Bronchial epithelial cell (primary cell): ENCODE data around the gene EMID1. TPM values are rescaled to one million over a fixed set of nuclear protein-coding genes. Genes with fewer than 3 reads are reported as not detected.
A peak's percentile ranks its signal among the peaks of the same experiment; 100 is the strongest.

ENCODE experiments used
- DNase-seq: peaks from one replicate; pipeline ENCODE4 v3.0.0-alpha.2; 2010; ENCODE audit warnings: low read depth
- FAIRE-seq: peaks from 2 replicates; lab custom pipeline; 2011; peaks lifted over from hg19 to GRCh38; lab: Jason Lieb, UNC
- H3K27me3 ChIP-seq: 2 replicates; pipeline ENCODE4 v1.5.1; 2011; ENCODE audit warnings: low read length; ENCODE audit not compliant: control insufficient read depth, insufficient read depth
- H3K36me3 ChIP-seq: 2 replicates; pipeline ENCODE4 v1.5.1; 2011; ENCODE audit warnings: low read length; ENCODE audit not compliant: control insufficient read depth, insufficient read depth
- H3K4me3 ChIP-seq: 2 replicates; pipeline ENCODE4 v1.5.1; 2011; ENCODE audit warnings: mild to moderate bottlenecking, low read depth, low read length, control low read depth
- total RNA-seq: library from RNA; depleted of rRNA; stranded (reverse); fragments of >200 nt; gene quantifications from 2 replicates; pipeline ENCODE4 v1.2.1, GENCODE V29; 2014
- TF ChIP-seq, protein P1 (sequence below): IDR thresholded peaks from 2 replicates; pipeline ENCODE4 v1.5.1; 2011; ENCODE audit warnings: mild to moderate bottlenecking, moderate library complexity, low read length, control low read depth, inconsistent platforms; ENCODE audit not compliant: insufficient read depth, severe bottlenecking

EMID1 gene
- total RNA-seq, 1 donor from 2014 or later = not detected

- peak; percentile 52 for FAIRE-seq
- Histone ChIP-seq H3K4me3 (no peak overlapping the region), H3K27me3 (no peaks in the 10 kb centered on the region), H3K36me3 (peaks cover 26% of the 10 kb centered on the region)
- DNase-seq = no peak
- TF ChIP-seq, protein P1, sequence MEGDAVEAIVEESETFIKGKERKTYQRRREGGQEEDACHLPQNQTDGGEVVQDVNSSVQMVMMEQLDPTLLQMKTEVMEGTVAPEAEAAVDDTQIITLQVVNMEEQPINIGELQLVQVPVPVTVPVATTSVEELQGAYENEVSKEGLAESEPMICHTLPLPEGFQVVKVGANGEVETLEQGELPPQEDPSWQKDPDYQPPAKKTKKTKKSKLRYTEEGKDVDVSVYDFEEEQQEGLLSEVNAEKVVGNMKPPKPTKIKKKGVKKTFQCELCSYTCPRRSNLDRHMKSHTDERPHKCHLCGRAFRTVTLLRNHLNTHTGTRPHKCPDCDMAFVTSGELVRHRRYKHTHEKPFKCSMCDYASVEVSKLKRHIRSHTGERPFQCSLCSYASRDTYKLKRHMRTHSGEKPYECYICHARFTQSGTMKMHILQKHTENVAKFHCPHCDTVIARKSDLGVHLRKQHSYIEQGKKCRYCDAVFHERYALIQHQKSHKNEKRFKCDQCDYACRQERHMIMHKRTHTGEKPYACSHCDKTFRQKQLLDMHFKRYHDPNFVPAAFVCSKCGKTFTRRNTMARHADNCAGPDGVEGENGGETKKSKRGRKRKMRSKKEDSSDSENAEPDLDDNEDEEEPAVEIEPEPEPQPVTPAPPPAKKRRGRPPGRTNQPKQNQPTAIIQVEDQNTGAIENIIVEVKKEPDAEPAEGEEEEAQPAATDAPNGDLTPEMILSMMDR = no peak
These were observed 93.6 kb downstream of the EMID1 start for GRCh38 chr22:29299136-29299900.

DNA sequence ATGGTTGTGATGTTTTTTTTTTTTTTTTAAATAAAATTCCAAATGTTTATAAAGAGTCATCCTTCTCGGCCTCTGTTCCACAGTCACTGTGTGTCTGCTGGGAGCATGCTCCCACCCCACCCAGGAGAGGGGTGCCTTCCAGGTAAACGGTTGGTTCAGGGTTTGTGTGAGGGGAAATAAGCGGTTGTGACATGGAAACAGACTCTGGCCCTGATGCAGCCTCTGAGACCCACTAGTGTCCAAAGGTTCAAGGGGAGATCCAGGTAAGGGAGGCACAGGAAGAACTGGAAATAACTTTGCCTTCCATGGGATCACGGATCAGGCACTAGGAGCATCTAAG is 94.7 kb downstream of the EMID1 start:
- H3K4me3 ChIP-seq = no peak overlapping the region
- FAIRE-seq (no peak), DNase-seq (no peak)
- TF ChIP-seq, protein P1 = no peak
- H3K27me3 ChIP-seq = no peaks in the 10 kb centered on the region
- peaks cover 26% of the 10 kb centered on the region for H3K36me3 ChIP-seq

- Histone ChIP-seq H3K27me3 (no peaks in the 10 kb centered on the region), H3K36me3 (peaks cover 23% of the 10 kb centered on the region), H3K4me3 (no peak overlapping the region)
- no peak for FAIRE-seq
- TF ChIP-seq, protein P1 = no peak
- no peak for DNase-seq
These were observed 95.3 kb downstream of the EMID1 start for GRCh38 chr22:29300807-29301601.

GRCh38 chr22:29301716-29302401 is 96.2 kb downstream of the EMID1 start:
- FAIRE-seq (peak; percentile 68), DNase-seq (no peak)
- Histone ChIP-seq H3K4me3 (no peak overlapping the region), H3K27me3 (no peaks in the 10 kb centered on the region), H3K36me3 (peaks cover 20% of the 10 kb centered on the region)
- TF ChIP-seq, protein P1 = no peak

DNA sequence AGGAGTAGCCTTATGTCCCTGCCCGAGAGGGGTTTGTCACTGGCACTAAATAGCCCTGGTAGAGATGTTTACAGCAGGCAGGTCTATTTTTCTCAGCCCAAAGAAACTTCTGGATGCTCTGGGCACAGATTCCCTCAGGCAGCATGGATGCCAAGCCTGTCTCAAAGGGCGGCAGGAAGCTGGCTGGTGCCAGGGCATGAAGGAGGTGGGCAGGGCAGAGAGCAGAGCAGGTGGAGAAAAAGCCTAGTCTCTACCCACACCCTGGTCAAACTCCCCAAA is 96.6 kb downstream of the EMID1 start:
- Histone ChIP-seq H3K27me3 (no peaks in the 10 kb centered on the region), H3K4me3 (no peak overlapping the region), H3K36me3 (peaks cover 16% of the 10 kb centered on the region)
- FAIRE-seq = no peak
- DNase-seq = no peak
- TF ChIP-seq, protein P1 = no peak
